ENCODE data around the gene QRFP. TPM values are rescaled to one million over a fixed set of nuclear protein-coding genes. Genes with fewer than 3 reads are reported as not detected.

The QRFP gene
- total RNA-seq, 1 experiment from 2014 or later: not detected

DNA sequence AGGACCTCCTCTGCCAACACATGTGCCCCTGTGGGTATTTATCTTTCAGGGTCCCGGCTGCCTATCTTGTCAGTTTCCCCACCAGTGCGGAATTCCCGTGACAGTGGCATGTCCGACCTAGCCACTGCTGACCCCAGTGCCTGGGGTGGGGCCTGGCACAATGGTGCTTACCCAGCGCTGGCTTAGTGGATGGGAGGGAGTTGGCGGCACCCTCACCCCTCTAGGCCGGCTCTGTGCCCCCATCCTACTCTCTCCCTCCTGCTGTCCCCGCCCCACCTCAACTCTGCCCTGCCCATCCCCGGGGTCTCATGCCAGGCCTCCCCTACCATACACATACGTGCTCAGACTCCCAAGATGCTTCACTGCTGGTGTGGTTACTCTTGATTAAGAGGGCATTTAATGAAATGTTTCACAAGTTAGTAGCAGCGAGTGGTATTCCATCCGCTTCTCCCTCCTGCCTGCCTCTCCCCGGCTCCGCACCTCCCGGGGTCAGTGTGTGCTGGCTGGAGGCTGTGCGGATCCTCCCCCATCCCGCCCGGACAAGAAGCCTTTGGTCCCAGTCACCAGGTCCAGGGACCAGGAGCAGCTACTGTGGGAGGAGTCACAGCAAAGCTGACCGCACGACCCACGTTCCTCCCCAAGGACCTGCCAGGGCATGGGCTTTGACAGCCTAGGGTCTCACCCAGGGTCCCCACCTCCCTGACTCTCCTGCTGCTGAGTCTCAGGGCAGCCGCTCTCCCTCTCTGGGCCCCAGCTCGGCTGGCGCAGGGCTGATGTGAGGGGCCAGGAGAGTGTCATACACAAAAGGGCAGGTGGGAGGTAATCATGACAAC, 9.5 kb upstream of the QRFP start:
- no peaks in the 10 kb centered on the region for H3K36me3 ChIP-seq (ENCODE audit: low read depth, low read length)
- no peaks in the 10 kb centered on the region for H3K27me3 ChIP-seq (ENCODE audit: low read length)
- no peaks in the 10 kb centered on the region for H3K9me2 ChIP-seq (replicated peaks; ENCODE audit: low read length)
- H3K9me3 ChIP-seq (ENCODE audit: low read length): no peaks in the 10 kb centered on the region
- no TSS peak for BruUV-seq (replicated peaks)
- no peak for DNase-seq
- H3K9ac ChIP-seq (ENCODE audit: low read length): no peak overlapping the region
- no peak overlapping the region for H3K4me3 ChIP-seq (ENCODE audit: low read length)
- H3F3A ChIP-seq (ENCODE audit: low read length, unreplicated experiment): no peaks in the 10 kb centered on the region
- TF ChIP-seq, protein P1, sequence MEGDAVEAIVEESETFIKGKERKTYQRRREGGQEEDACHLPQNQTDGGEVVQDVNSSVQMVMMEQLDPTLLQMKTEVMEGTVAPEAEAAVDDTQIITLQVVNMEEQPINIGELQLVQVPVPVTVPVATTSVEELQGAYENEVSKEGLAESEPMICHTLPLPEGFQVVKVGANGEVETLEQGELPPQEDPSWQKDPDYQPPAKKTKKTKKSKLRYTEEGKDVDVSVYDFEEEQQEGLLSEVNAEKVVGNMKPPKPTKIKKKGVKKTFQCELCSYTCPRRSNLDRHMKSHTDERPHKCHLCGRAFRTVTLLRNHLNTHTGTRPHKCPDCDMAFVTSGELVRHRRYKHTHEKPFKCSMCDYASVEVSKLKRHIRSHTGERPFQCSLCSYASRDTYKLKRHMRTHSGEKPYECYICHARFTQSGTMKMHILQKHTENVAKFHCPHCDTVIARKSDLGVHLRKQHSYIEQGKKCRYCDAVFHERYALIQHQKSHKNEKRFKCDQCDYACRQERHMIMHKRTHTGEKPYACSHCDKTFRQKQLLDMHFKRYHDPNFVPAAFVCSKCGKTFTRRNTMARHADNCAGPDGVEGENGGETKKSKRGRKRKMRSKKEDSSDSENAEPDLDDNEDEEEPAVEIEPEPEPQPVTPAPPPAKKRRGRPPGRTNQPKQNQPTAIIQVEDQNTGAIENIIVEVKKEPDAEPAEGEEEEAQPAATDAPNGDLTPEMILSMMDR (conservative IDR thresholded peaks at IDR 0.05; ENCODE audit: low read depth, low read length): no peak
- TF ChIP-seq EZH2phosphoT487 (IDR thresholded peaks at IDR 0.05; ENCODE audit: borderline replicate concordance, low read length) (no peak), EZH2 (IDR thresholded peaks at IDR 0.05; ENCODE audit: low read length, unreplicated experiment) (no peak)
- no peak overlapping the region for H2AFZ ChIP-seq (ENCODE audit: low read length)
- POLR2A ChIA-PET (ENCODE audit: unreplicated experiment): no interaction called here
- H3K79me2 ChIP-seq (ENCODE audit: low read length): no peaks in the 10 kb centered on the region
- H3K27ac ChIP-seq (ENCODE audit: low read length): no peak overlapping the region
- H3K4me2 ChIP-seq (ENCODE audit: low read length): no peak overlapping the region
- no peaks in the 10 kb centered on the region for H3K4me1 ChIP-seq (ENCODE audit: insufficient read depth, low read length)
- CTCF ChIA-PET: no interaction called here
- H4K20me1 ChIP-seq (ENCODE audit: low read length): no peaks in the 10 kb centered on the region
- no peak for ATAC-seq
- intact Hi-C loops (cut with micrococcal nuclease): no loop called here

DNA sequence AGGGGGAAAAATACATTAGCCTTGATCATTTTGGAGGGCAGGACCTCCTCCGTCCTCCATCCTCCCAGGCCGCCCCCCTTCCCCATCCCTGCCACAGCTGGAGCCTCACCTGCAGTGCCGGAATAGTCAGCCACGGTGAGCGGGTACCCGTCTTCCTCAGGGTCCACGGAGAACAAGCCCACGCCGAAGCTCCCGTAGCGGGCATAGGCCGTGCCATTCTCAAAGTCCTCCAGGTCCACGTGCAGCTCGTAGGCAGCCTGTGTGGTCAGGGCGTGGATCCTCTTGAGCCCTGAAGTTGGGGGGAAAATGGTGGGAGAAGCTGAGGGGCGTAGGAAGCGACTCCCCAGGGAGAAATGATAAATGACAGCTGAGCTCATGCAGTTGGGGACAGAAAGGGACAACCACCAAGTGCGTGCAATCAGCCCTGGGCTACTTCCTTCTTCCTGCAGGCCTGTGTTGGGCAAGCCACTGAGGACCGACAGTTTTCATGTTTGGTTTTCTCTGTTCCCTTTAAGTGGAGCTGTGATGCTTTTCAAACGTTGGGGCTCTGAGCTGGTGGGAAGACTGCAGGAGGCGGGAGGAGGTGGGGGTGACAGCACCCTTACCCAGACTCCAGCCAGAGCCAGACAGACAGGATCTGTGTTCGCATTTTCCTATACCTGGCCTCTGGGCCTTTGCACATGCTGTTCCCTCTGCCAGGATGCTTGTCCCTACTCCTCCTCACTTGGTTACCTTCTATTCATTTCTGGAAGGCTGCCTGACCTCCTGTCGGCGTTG, 8.7 kb upstream of the QRFP start:
- no peaks in the 10 kb centered on the region for H3F3A ChIP-seq (ENCODE audit: low read length, unreplicated experiment)
- H3K4me2 ChIP-seq (ENCODE audit: low read length): no peak overlapping the region
- H2AFZ ChIP-seq (ENCODE audit: low read length): no peak overlapping the region
- no peaks in the 10 kb centered on the region for H3K27me3 ChIP-seq (ENCODE audit: low read length)
- DNase-seq: no peak
- no peaks in the 10 kb centered on the region for H3K9me2 ChIP-seq (replicated peaks; ENCODE audit: low read length)
- TF ChIP-seq, protein P1 (conservative IDR thresholded peaks at IDR 0.05; ENCODE audit: low read depth, low read length): no peak
- POLR2A ChIA-PET (ENCODE audit: unreplicated experiment): no interaction called here
- no peaks in the 10 kb centered on the region for H3K79me2 ChIP-seq (ENCODE audit: low read length)
- no peak overlapping the region for H3K27ac ChIP-seq (ENCODE audit: low read length)
- H3K4me1 ChIP-seq (ENCODE audit: insufficient read depth, low read length): no peaks in the 10 kb centered on the region
- H3K4me3 ChIP-seq (ENCODE audit: low read length): no peak overlapping the region
- no peak for ATAC-seq
- no peaks in the 10 kb centered on the region for H3K36me3 ChIP-seq (ENCODE audit: low read depth, low read length)
- no peaks in the 10 kb centered on the region for H3K9me3 ChIP-seq (ENCODE audit: low read length)
- CTCF ChIA-PET: no interaction called here
- BruUV-seq (replicated peaks): no TSS peak
- H3K9ac ChIP-seq (ENCODE audit: low read length): no peak overlapping the region
- no peaks in the 10 kb centered on the region for H4K20me1 ChIP-seq (ENCODE audit: low read length)
- intact Hi-C loops (cut with micrococcal nuclease): no loop called here
